MM.1S (cell line): ENCODE results near the gene DNAL4.

ENCODE experiments used
- CTCF ChIP-seq: fragments of 300-600 bp; sonication (generic); IDR thresholded peaks from 2 replicates; pipeline ENCODE4 v1.5.1; 2016; ENCODE audit warnings: antibody characterized with exemption, low read length, mixed read lengths
- EZH2 ChIP-seq: fragments of 300-600 bp; sonication (generic); optimal IDR thresholded peaks from 2 replicates; pipeline ENCODE3; 2017; ENCODE audit warnings: low read depth, mild to moderate bottlenecking, antibody characterized with exemption, low read length, mixed read lengths
- EZH2phosphoT487 ChIP-seq: fragments of 300-600 bp; sonication (generic); IDR thresholded peaks from 2 replicates; pipeline ENCODE4 v1.6.1; 2018; ENCODE audit warnings: antibody characterized with exemption, low read length

- no peak for TF ChIP-seq CTCF
- no peak for TF ChIP-seq EZH2phosphoT487
- no peak for TF ChIP-seq EZH2
These were observed at the start of gene DNAL4 for GRCh38 chr22:38793721-38794466.
